SW 1271 (cell line): ENCODE data around the gene HMGB1.
"Not testable (repeated sequence)": the region's sequence is repeated elsewhere in the genome, so short reads cannot be mapped to it uniquely, and the experiment has no call there.

Experiments
- DNase-seq, 2 experiments: peaks; one replicate each; lab custom pipeline; 2025; lab: John Stamatoyannopoulos, UW

HMGB1 gene

GRCh38 chr13:30466358-30466714, 600 bp upstream of the HMGB1 start:
- no peak for DNase-seq

GRCh38 chr13:30465343-30465592, 468 bp downstream of the HMGB1 start:
- DNase-seq, result no peak

- peak in 1 of 2 experiments; percentile 57 for DNase-seq
Measured at GRCh38 chr13:30464496-30465342, 1.0 kb downstream of the HMGB1 start.

GRCh38 chr13:30463787-30464495, 1.8 kb downstream of the HMGB1 start:
- peak; percentile 11 to 55 for DNase-seq

GRCh38 chr13:30461279-30462066, 4.3 kb downstream of the HMGB1 start:
- DNase-seq, result peak in 1 of 2 experiments; percentile 25

- no peak for DNase-seq
Measured at GRCh38 chr13:30457306-30457891, 8.3 kb downstream of the HMGB1 start.

- no peak for DNase-seq
Measured at GRCh38 chr13:30456290-30456689, 9.4 kb downstream of the HMGB1 start.

- DNase-seq, result no peak
Measured at GRCh38 chr13:30454991-30455390, 10.7 kb downstream of the HMGB1 start.

- peak in 1 of 2 experiments; percentile 23 for DNase-seq
Measured at GRCh38 chr13:30453727-30454126, 12.0 kb downstream of the HMGB1 start.

GRCh38 chr13:30451476-30451875, 14.3 kb downstream of the HMGB1 start:
- not testable (repeated sequence) for DNase-seq

GRCh38 chr13:30450066-30450465, 15.7 kb downstream of the HMGB1 start:
- DNase-seq, result no peak

- DNase-seq, result no peak
Measured at GRCh38 chr13:30448441-30448840, 17.3 kb downstream of the HMGB1 start.

GRCh38 chr13:30446126-30446500, 19.6 kb downstream of the HMGB1 start:
- no peak for DNase-seq

- no peak for DNase-seq
Measured at GRCh38 chr13:30443957-30444404, 21.8 kb downstream of the HMGB1 start.

GRCh38 chr13:30443491-30443890, 22.2 kb downstream of the HMGB1 start:
- not testable (repeated sequence) for DNase-seq

GRCh38 chr13:30442926-30443325, 22.8 kb downstream of the HMGB1 start:
- DNase-seq, result no peak

- DNase-seq, result no peak
Measured at GRCh38 chr13:30440910-30441703, 24.6 kb downstream of the HMGB1 start.

- no peak for DNase-seq
Measured at GRCh38 chr13:30438286-30438685, 27.4 kb downstream of the HMGB1 start.

GRCh38 chr13:30437177-30437576, 28.6 kb downstream of the HMGB1 start:
- DNase-seq, result no peak

- no peak for DNase-seq
Measured at GRCh38 chr13:30435911-30436451, 29.8 kb downstream of the HMGB1 start.

- DNase-seq, result peak in 1 of 2 experiments; percentile 3
Measured at GRCh38 chr13:30431269-30431940, 34.3 kb downstream of the HMGB1 start.
